Liver (tissue), 9 donors: ENCODE results near the gene NUP93. TPM values are rescaled to one million over a fixed set of nuclear protein-coding genes. Genes with fewer than 3 reads are reported as not detected.

ENCODE experiments used
- DNase-seq: peaks from one replicate; pipeline ENCODE4 v3.0.0-alpha.2; 2017; ENCODE audit warnings: low spot score
- H3K27ac ChIP-seq, 2 donors: one replicate each; pipeline ENCODE4 v1.7.0; 2013; ENCODE audit warnings: inconsistent platforms in 2 of 2, low read length in 2 of 2, control low read depth in 1 of 2, low read depth in 1 of 2, mild to moderate bottlenecking in 1 of 2
- H3K27me3 ChIP-seq, 4 donors: one replicate each; pipeline versions ENCODE4 v1.6.1 to v1.7.0; 2013; ENCODE audit warnings: low read length in 3 of 4, inconsistent platforms in 1 of 4, mild to moderate bottlenecking in 1 of 4, moderate library complexity in 1 of 4; ENCODE audit not compliant: control insufficient read depth in 4 of 4, insufficient read depth in 4 of 4
- H3K36me3 ChIP-seq, 4 donors: one replicate each; pipeline versions ENCODE4 v1.6.1 to v1.7.0; 2013; ENCODE audit warnings: low read length in 3 of 4, mild to moderate bottlenecking in 3 of 4, low read depth in 1 of 4, moderate library complexity in 1 of 4; ENCODE audit not compliant: control insufficient read depth in 4 of 4, insufficient read depth in 3 of 4
- H3K4me1 ChIP-seq, 4 donors: one replicate each; pipeline versions ENCODE4 v1.6.1 to v1.7.0; 2013; ENCODE audit warnings: low read length in 3 of 4, mild to moderate bottlenecking in 3 of 4, moderate library complexity in 1 of 4; ENCODE audit not compliant: control insufficient read depth in 4 of 4, insufficient read depth in 4 of 4
- H3K4me3 ChIP-seq, 3 donors: one replicate each; pipeline versions ENCODE4 v1.6.1 to v1.7.0; 2013; ENCODE audit warnings: low read length in 3 of 3, control low read depth in 1 of 3, low read depth in 1 of 3, mild to moderate bottlenecking in 1 of 3
- H3K9ac ChIP-seq, 2 donors: one replicate each; pipeline ENCODE4 v1.7.0; 2013; ENCODE audit warnings: low read length in 2 of 2, mild to moderate bottlenecking in 2 of 2, moderate library complexity in 2 of 2, control low read depth in 1 of 2, low read depth in 1 of 2
- H3K9me3 ChIP-seq, 4 donors: one replicate each; pipeline versions ENCODE4 v1.6.1 to v1.7.0; 2013; ENCODE audit warnings: low read length in 3 of 4; ENCODE audit not compliant: control insufficient read depth in 4 of 4
- CTCF ChIP-seq: fragments of 150-350 bp; IDR thresholded peaks from 2 replicates; pipeline ENCODE4 v1.5.1; 2017; ENCODE audit warnings: improper control_type of control experiment, low read depth, low read length; ENCODE audit not compliant: missing input control
- EGR1 ChIP-seq, 2 donors: IDR thresholded peaks; 2 replicates each; pipeline ENCODE4 v1.6.1; 2016 to 2018; ENCODE audit warnings: antibody characterized with exemption in 2 of 2, low read depth in 2 of 2
- FOXA2 ChIP-seq: IDR thresholded peaks from 2 replicates; pipeline ENCODE4 v1.6.1; 2016; ENCODE audit warnings: antibody characterized with exemption
- GABPA ChIP-seq, 2 donors: IDR thresholded peaks in 1 of 2; conservative IDR thresholded peaks in 1 of 2; 2 replicates each; pipeline ENCODE4 v1.6.1; 2016; ENCODE audit warnings: antibody characterized with exemption in 2 of 2, mild to moderate bottlenecking in 1 of 2, moderate library complexity in 1 of 2
- HNF4A ChIP-seq, 2 donors: conservative IDR thresholded peaks; 2 replicates each; pipeline ENCODE4 v1.6.1; 2016; ENCODE audit warnings: antibody characterized with exemption in 2 of 2, mild to moderate bottlenecking in 2 of 2
- JUND ChIP-seq, 2 donors: IDR thresholded peaks; 2 replicates each; pipeline ENCODE4 v1.6.1; 2016; ENCODE audit warnings: antibody characterized with exemption in 2 of 2
- MAX ChIP-seq: IDR thresholded peaks from 2 replicates; pipeline ENCODE4 v1.6.1; 2016; ENCODE audit warnings: antibody characterized with exemption
- NR2F2 ChIP-seq: IDR thresholded peaks from 2 replicates; pipeline ENCODE4 v1.6.1; 2016; ENCODE audit warnings: antibody characterized with exemption
- RAD21 ChIP-seq, 2 donors: IDR thresholded peaks; 2 replicates each; pipeline ENCODE4 v1.6.1; 2016; ENCODE audit warnings: antibody characterized with exemption in 2 of 2, mild to moderate bottlenecking in 2 of 2
- RXRA ChIP-seq, 2 donors: IDR thresholded peaks; 2 replicates each; pipeline ENCODE4 v1.6.1; 2017 to 2018; ENCODE audit warnings: antibody characterized with exemption in 2 of 2, mild to moderate bottlenecking in 1 of 2
- SP1 ChIP-seq: IDR thresholded peaks from 2 replicates; pipeline ENCODE4 v1.6.1; 2018; ENCODE audit warnings: antibody characterized with exemption, mild to moderate bottlenecking
- TAF1 ChIP-seq: conservative IDR thresholded peaks from 2 replicates; pipeline ENCODE4 v1.6.1; 2016; ENCODE audit warnings: antibody characterized with exemption, mild to moderate bottlenecking
- ZBTB33 ChIP-seq: IDR thresholded peaks from 2 replicates; pipeline ENCODE4 v1.6.1; 2016; ENCODE audit warnings: antibody characterized with exemption
- WGBS: extraction: QIAGEN DNeasy Blood & Tissue Kit; methylation state at CpG from one replicate; pipeline ENCODE4 v1.1.7; 2013; 5-methylcytosine and 5-hydroxymethylcytosine counted together
- polyA plus RNA-seq, 2 donors: library from polyadenylated mRNA; stranded (reverse) in 1 of 2; unstranded in 1 of 2; fragments of 200-250 nt in 1 of 2; fragments of >200 nt in 1 of 2; fragmentation: Nextera tagmentation in 1 of 2; extraction: Ambion mirVana in 1 of 2; gene quantifications; one replicate each; pipeline versions ENCODE4 v1.2.1 to v1.2.3, GENCODE V29; 2013 to 2015
- total RNA-seq, 2 donors: library from RNA; depleted of rRNA; stranded (reverse); fragments of >200 nt; gene quantifications; one replicate each; pipeline ENCODE4 v1.2.3, GENCODE V29; 2014
- TF ChIP-seq, protein P1 (sequence below): IDR thresholded peaks from 2 replicates; pipeline ENCODE4 v1.6.1; 2016; ENCODE audit warnings: antibody characterized with exemption
- TF ChIP-seq, protein P2 (sequence below): IDR thresholded peaks from 2 replicates; pipeline ENCODE4 v1.6.1; 2016; ENCODE audit warnings: antibody characterized with exemption, mild to moderate bottlenecking
- donor health status: healthy.
- donor health status: healthy.
- donor health status: healthy.
- donor health status: healthy.
- donor health status: healthy.

The NUP93 gene
- total and polyA plus RNA-seq, 4 donors = 8.2 to 31.8 (median 9.8) TPM

DNA sequence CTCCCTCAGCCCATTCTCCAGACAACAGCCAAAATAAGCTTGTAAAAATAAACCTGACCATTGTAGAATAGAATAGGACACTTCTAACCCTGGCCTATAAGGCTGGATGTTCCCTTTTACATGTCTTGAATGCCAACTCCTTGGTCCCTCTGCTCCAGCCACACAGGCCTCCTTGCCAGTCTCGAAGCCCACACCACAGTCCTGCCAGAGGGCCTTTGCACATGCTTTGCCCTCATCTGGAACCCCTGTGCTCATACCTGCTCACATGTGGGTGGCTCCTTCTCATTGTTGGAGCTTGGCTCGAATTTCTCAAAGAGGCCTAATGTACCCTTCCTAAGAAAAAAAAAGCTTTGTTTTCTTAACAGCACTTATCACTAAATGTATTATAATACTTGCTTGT lies 129.7 kb downstream of the NUP93 start:
- 89% methylated on average over 2 of the region's 2 CpGs for WGBS
- TF ChIP-seq EGR1 (IDR thresholded peaks at IDR 0.05; ENCODE audit: low read depth in 2 of 2) (no peak), RXRA (IDR thresholded peaks at IDR 0.05) (no peak), CTCF (no peak), ZBTB33 (no peak), RAD21 (IDR thresholded peaks at IDR 0.05) (no peak), FOXA2 (no peak), GABPA (IDR thresholded peaks at IDR 0.05 in 1 of 2, conservative IDR thresholded peaks at IDR 0.05 in 1 of 2) (no peak), SP1 (no peak), TAF1 (no peak), JUND (IDR thresholded peaks at IDR 0.05) (no peak), MAX (no peak), NR2F2 (no peak), HNF4A (conservative IDR thresholded peaks at IDR 0.05) (no peak)
- TF ChIP-seq, protein P1, sequence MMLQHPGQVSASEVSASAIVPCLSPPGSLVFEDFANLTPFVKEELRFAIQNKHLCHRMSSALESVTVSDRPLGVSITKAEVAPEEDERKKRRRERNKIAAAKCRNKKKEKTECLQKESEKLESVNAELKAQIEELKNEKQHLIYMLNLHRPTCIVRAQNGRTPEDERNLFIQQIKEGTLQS = no peak
- TF ChIP-seq, protein P2, sequence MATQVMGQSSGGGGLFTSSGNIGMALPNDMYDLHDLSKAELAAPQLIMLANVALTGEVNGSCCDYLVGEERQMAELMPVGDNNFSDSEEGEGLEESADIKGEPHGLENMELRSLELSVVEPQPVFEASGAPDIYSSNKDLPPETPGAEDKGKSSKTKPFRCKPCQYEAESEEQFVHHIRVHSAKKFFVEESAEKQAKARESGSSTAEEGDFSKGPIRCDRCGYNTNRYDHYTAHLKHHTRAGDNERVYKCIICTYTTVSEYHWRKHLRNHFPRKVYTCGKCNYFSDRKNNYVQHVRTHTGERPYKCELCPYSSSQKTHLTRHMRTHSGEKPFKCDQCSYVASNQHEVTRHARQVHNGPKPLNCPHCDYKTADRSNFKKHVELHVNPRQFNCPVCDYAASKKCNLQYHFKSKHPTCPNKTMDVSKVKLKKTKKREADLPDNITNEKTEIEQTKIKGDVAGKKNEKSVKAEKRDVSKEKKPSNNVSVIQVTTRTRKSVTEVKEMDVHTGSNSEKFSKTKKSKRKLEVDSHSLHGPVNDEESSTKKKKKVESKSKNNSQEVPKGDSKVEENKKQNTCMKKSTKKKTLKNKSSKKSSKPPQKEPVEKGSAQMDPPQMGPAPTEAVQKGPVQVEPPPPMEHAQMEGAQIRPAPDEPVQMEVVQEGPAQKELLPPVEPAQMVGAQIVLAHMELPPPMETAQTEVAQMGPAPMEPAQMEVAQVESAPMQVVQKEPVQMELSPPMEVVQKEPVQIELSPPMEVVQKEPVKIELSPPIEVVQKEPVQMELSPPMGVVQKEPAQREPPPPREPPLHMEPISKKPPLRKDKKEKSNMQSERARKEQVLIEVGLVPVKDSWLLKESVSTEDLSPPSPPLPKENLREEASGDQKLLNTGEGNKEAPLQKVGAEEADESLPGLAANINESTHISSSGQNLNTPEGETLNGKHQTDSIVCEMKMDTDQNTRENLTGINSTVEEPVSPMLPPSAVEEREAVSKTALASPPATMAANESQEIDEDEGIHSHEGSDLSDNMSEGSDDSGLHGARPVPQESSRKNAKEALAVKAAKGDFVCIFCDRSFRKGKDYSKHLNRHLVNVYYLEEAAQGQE = no peak
- Histone ChIP-seq H3K9me3 (no peaks in the 10 kb centered on the region), H3K27me3 (no peaks in the 10 kb centered on the region), H3K9ac (no peak overlapping the region), H3K4me1 (peaks cover 0 to 6% (median 3%) of the 10 kb centered on the region in 4 donors), H3K27ac (no peak overlapping the region), H3K4me3 (no peak overlapping the region), H3K36me3 (no peaks in the 10 kb centered on the region)
- no peak for DNase-seq
